OCI-LY1 (cell line): ENCODE measurements around the gene PRKAR2B.

Experiments used
- CTCF ChIP-seq: fragments of 200-600 bp; sonication (generic), shearing (Covaris generic); IDR thresholded peaks from 2 replicates; pipeline ENCODE4 v1.5.1; 2017; ENCODE audit warnings: mild to moderate bottlenecking, antibody characterized with exemption, low read length, moderate library complexity, mixed read lengths
- EZH2 ChIP-seq: fragments of 200-600 bp; sonication (generic), shearing (Covaris generic); IDR thresholded peaks from 2 replicates; pipeline ENCODE4 v1.8.0; 2017; ENCODE audit warnings: borderline replicate concordance, mixed run types, mild to moderate bottlenecking, antibody characterized with exemption, low read length, moderate library complexity, mixed read lengths

- TF ChIP-seq CTCF (no peak), EZH2 (no peak)
These were observed 10.0 kb upstream of the PRKAR2B start for GRCh38 chr7:107034553-107034952.
